B cell (primary cell): ENCODE data around the gene PYGL. TPM values are rescaled to one million over a fixed set of nuclear protein-coding genes. Genes with fewer than 3 reads are reported as not detected.

Experiments
- ATAC-seq: fragments of 200-7000 bp; cut with Tn5 transposase; one replicate; pipeline ENCODE4 v1.10.0; 2021; ENCODE audit warnings: low read depth, mild to moderate bottlenecking, moderate number of reproducible peaks, moderate library complexity
- CTCF ChIA-PET: fragments of 350-600 bp; sonication (Branson Sonifier 250); formaldehyde crosslinking; loops from one replicate; lab custom pipeline; 2021; ENCODE audit warnings: antibody characterized with exemption, inconsistent platforms; lab: Charles Lee
- POLR2A ChIA-PET: fragments of 350-600 bp; sonication (Branson Sonifier 250); formaldehyde crosslinking; loops from one replicate; lab custom pipeline; 2021; ENCODE audit warnings: antibody characterized with exemption; lab: Charles Lee
- DNase-seq: peaks from one replicate; pipeline ENCODE4 v3.0.0; 2013
- H2AFZ ChIP-seq: 2 replicates; pipeline ENCODE4 v1.6.1; 2012; ENCODE audit warnings: mild to moderate bottlenecking, low read depth, low read length; ENCODE audit not compliant: insufficient read depth, poor library complexity, severe bottlenecking
- H3K27ac ChIP-seq, 2 donors: 1 replicate in 1 of 2; 2 replicates in 1 of 2; pipeline ENCODE4 v1.5.1; 2012 to 2013; ENCODE audit warnings: low read length in 2 of 2, mild to moderate bottlenecking in 2 of 2, moderate library complexity in 1 of 2
- H3K27me3 ChIP-seq, 4 experiments: fragments of 200-600 bp in 1 of 4; sonication (generic) in 1 of 4; replicated peaks in 1 of 4; 1 replicate in 2 of 4; 2 replicates in 2 of 4; pipeline versions ENCODE4 v1.6.1 to v1.7.0; 2013 to 2016; ENCODE audit warnings: low read length in 3 of 4, mild to moderate bottlenecking in 2 of 4, mixed read lengths in 1 of 4, moderate library complexity in 1 of 4; ENCODE audit not compliant: insufficient read depth in 4 of 4, control insufficient read depth in 3 of 4; ENCODE audit errors: control extremely low read depth in 1 of 4
- H3K36me3 ChIP-seq, 2 experiments: replicated peaks in 1 of 2; 1 replicate in 1 of 2; 2 replicates in 1 of 2; pipeline versions ENCODE4 v1.6.1 to v1.7.1; 2013; ENCODE audit warnings: low read length in 1 of 2; ENCODE audit not compliant: insufficient read depth in 2 of 2, control insufficient read depth in 1 of 2; ENCODE audit errors: control extremely low read depth in 1 of 2, extremely low read depth in 1 of 2
- H3K4me1 ChIP-seq, 2 donors: fragments of 200-600 bp in 1 of 2; sonication (generic) in 1 of 2; 1 replicate in 1 of 2; 2 replicates in 1 of 2; pipeline versions ENCODE4 v1.5.1 to v1.6.1; 2013 to 2017; ENCODE audit warnings: low read length in 2 of 2; ENCODE audit not compliant: control insufficient read depth in 2 of 2, insufficient read depth in 2 of 2
- H3K4me2 ChIP-seq: replicated peaks from 2 replicates; pipeline ENCODE3; 2012; ENCODE audit warnings: mild to moderate bottlenecking, low read depth, low read length; ENCODE audit not compliant: poor library complexity, severe bottlenecking
- H3K4me3 ChIP-seq, 5 experiments: fragments of 200-600 bp in 1 of 5; sonication (generic) in 1 of 5; 1 replicate in 3 of 5; 2 replicates in 2 of 5; pipeline versions ENCODE4 v1.5.1 to v1.7.0; 2011 to 2016; ENCODE audit warnings: low read length in 4 of 5, mild to moderate bottlenecking in 4 of 5, low read depth in 2 of 5, control low read depth in 1 of 5, moderate library complexity in 1 of 5; ENCODE audit not compliant: insufficient read depth in 1 of 5; ENCODE audit errors: control extremely low read depth in 1 of 5, extremely low read depth in 1 of 5
- H3K79me2 ChIP-seq: fragments of 200-600 bp; sonication (generic); one replicate; pipeline ENCODE4 v1.6.0; 2016; ENCODE audit warnings: low read length; ENCODE audit not compliant: control insufficient read depth, insufficient read depth
- H3K9ac ChIP-seq: fragments of 200-600 bp; sonication (generic); 2 replicates; pipeline ENCODE4 v1.6.1; 2017; ENCODE audit warnings: mild to moderate bottlenecking, low read length, moderate library complexity
- H3K9me3 ChIP-seq, 3 donors: one replicate each; pipeline versions ENCODE4 v1.6.1 to v1.7.1; 2013; ENCODE audit warnings: low read length in 2 of 3; ENCODE audit not compliant: control insufficient read depth in 2 of 3, insufficient read depth in 1 of 3; ENCODE audit errors: control extremely low read depth in 1 of 3
- H4K20me1 ChIP-seq: 2 replicates; pipeline ENCODE4 v1.6.0; 2012; ENCODE audit warnings: mild to moderate bottlenecking, low read length; ENCODE audit not compliant: insufficient read depth, control insufficient read depth, poor library complexity, severe bottlenecking
- H3K27ac Mint-ChIP-seq: one replicate; pipeline ENCODE4 v1.8.0; 2021; ENCODE audit warnings: mixed read lengths
- H3K27me3 Mint-ChIP-seq: one replicate; pipeline ENCODE4 v1.8.0; 2021; ENCODE audit warnings: mixed read lengths
- H3K4me1 Mint-ChIP-seq: one replicate; pipeline ENCODE4 v1.8.0; 2021; ENCODE audit warnings: mixed read lengths
- H3K4me3 Mint-ChIP-seq: one replicate; pipeline ENCODE4 v1.8.0; 2021; ENCODE audit warnings: mixed read lengths
- H3K9me3 Mint-ChIP-seq: one replicate; pipeline ENCODE4 v1.8.0; 2022; ENCODE audit warnings: mixed read lengths; ENCODE audit not compliant: insufficient read depth
- CTCF ChIP-seq: fragments of 200-600 bp; IDR thresholded peaks from one replicate; pipeline ENCODE4 v1.8.0; 2022; ENCODE audit warnings: antibody characterized with exemption, mild to moderate bottlenecking
- EZH2 ChIP-seq: IDR thresholded peaks from 2 replicates; pipeline ENCODE4 v1.6.1; 2012; ENCODE audit warnings: borderline replicate concordance, low read depth, mild to moderate bottlenecking, moderate library complexity, low read length; ENCODE audit not compliant: insufficient read depth, poor library complexity, severe bottlenecking
- WGBS: methylation state at CpG from one replicate; pipeline ENCODE4 v1.1.5; 2013; ENCODE audit warnings: missing lambda C conversion rate; ENCODE audit not compliant: insufficient coverage; 5-methylcytosine and 5-hydroxymethylcytosine counted together
- intact Hi-C: fragments of 100-400 bp; cut with micrococcal nuclease; formaldehyde crosslinking; loops from one replicate; pipeline ENCODE4 v1.10.0; 2022
- polyA plus RNA-seq: library from polyadenylated mRNA; depleted of rRNA; stranded (reverse); fragments of >200 nt; gene quantifications from 2 replicates; pipeline ENCODE4 v1.2.3, GENCODE V29; 2012
- total RNA-seq, 2 donors: library from RNA; stranded (reverse); fragments of 120-200 nt in 1 of 2; gene quantifications; 1 replicate in 1 of 2; 2 replicates in 1 of 2; pipeline versions ENCODE4 v1.2.3 to v1.2.4, GENCODE V29; 2013 to 2022

Gene PYGL
- total and polyA plus RNA-seq, 2 donors (not counting 1 experiment from before 2014, with no cell fraction given) = 0.60 to 0.64 TPM

- Histone ChIP-seq H3K36me3 (no peaks in the 10 kb centered on the region), H2AFZ (peak within 1 kb of the TSS; percentile 47), H3K27ac (no peak within 1 kb of the TSS), H4K20me1 (no peaks in the 10 kb centered on the region), H3K27me3 (peaks cover 0 to 31% (median 23%) of the 10 kb centered on the region in 4 experiments), H3K4me2 (peak within 1 kb of the TSS; percentile 65), H3K9me3 (no peaks in the 10 kb centered on the region), H3K79me2 (no peaks in the 10 kb centered on the region), H3K9ac (peak within 1 kb of the TSS; percentile 8), H3K4me3 (peak within 1 kb of the TSS in 1 of 5 experiments; percentile 40), H3K4me1 (peaks cover 22% of the 10 kb centered on the region in 2 donors)
- no peak for DNase-seq
- peak within 1 kb of the TSS; percentile 46 for H3K4me3 Mint-ChIP-seq
- TF ChIP-seq CTCF = no peak
- TF ChIP-seq EZH2 = peak; percentile 56
- WGBS = 9% methylated on average over 58 of the region's 63 CpGs
- ChIA-PET CTCF (interaction anchor here (0.6 to 1.4 kb wide), 2 partner anchors 94 to 1113 kb away, joined by 3 to 4 read pairs; no protein-coding TSS in a partner anchor), POLR2A (interaction anchor here (0.6 kb wide), 1 partner anchor 86 kb away, joined by 8 read pairs; no protein-coding TSS in a partner anchor)
- H3K4me1 Mint-ChIP-seq = peaks cover 28% of the 10 kb centered on the region
- peaks cover 58% of the 10 kb centered on the region for H3K27me3 Mint-ChIP-seq
- no peaks in the 10 kb centered on the region for H3K9me3 Mint-ChIP-seq
- intact Hi-C loops = no loop called here
- no peak within 1 kb of the TSS for H3K27ac Mint-ChIP-seq
- no peak for ATAC-seq
Observed at GRCh38 chr14:50871914-50872732, 72.2 kb downstream of the PYGL start, which contains the start of gene ABHD12B. Gene ABHD12B (plus strand): TSS chr14:50872053. CDS start chr14:50872175, 122 bp downstream.

DNA sequence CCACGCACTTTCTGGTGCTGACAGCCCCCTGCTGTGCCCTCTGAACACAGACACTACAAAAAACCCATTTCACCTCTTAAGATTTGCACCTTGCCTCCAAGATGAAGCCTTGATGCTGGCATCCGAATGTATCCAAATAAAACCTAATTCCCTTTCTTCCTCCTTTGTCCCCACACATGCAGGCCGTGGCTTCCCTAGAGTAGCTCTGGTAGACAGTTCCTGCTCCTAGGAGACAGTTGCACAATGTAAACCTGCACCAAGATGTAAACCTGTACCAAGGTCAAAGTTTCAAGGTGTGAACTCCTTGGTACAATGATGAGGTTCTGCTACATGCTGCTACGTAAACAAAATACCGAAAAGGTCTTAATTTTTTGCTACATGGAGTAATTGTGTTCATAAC lies 73.1 kb downstream of the PYGL start:
- 53% methylated on average over 3 of the region's 5 CpGs for WGBS
- peaks cover 65% of the 10 kb centered on the region for H3K27me3 Mint-ChIP-seq
- no peak overlapping the region for H2AFZ ChIP-seq

More for the DNA sequence above, 73.1 kb downstream of the PYGL start:
- Histone ChIP-seq H4K20me1 (no peaks in the 10 kb centered on the region), H3K4me3 (no peak overlapping the region), H3K36me3 (no peaks in the 10 kb centered on the region), H3K9me3 (no peaks in the 10 kb centered on the region), H3K9ac (no peak overlapping the region), H3K79me2 (no peaks in the 10 kb centered on the region), H3K4me2 (no peak overlapping the region), H3K27me3 (peaks cover 0 to 33% (median 25%) of the 10 kb centered on the region in 4 experiments), H3K27ac (no peak overlapping the region), H3K4me1 (peaks cover 22% of the 10 kb centered on the region in 2 donors)
- H3K9me3 Mint-ChIP-seq = no peaks in the 10 kb centered on the region
- ATAC-seq (no peak), DNase-seq (no peak)
- no peak overlapping the region for H3K27ac Mint-ChIP-seq
- peak overlapping the region; percentile 46 for H3K4me3 Mint-ChIP-seq
- ChIA-PET CTCF (interaction anchor here (1.4 kb wide), 1 partner anchor 93 kb away, joined by 4 read pairs; no protein-coding TSS in a partner anchor), POLR2A (interaction anchor here (0.6 kb wide), 1 partner anchor 998 kb away, joined by 3 read pairs; no protein-coding TSS in a partner anchor)
- TF ChIP-seq EZH2 (no peak), CTCF (no peak)
- peaks cover 28% of the 10 kb centered on the region for H3K4me1 Mint-ChIP-seq
- intact Hi-C loops = no loop called here
